ENCODE data around the gene HTRA1. TPM values are rescaled to one million over a fixed set of nuclear protein-coding genes. Genes with fewer than 3 reads are reported as not detected.

HTRA1 gene
- total and polyA plus RNA-seq, 9 donors: 54.2 to 325 (median 116) TPM

GRCh38 chr10:122524811-122525210 lies 63.5 kb downstream of the HTRA1 start:
- no peaks in the 10 kb centered on the region for H3K36me3 ChIP-seq (ENCODE audit: control insufficient read depth, insufficient read depth, low read length)
- H3K27ac ChIP-seq (ENCODE audit: low read length): no peak overlapping the region
- H3K9me3 ChIP-seq (replicated peaks; ENCODE audit: control insufficient read depth, low read depth, low read length): no peaks in the 10 kb centered on the region
- no peak for DNase-seq
- H3K4me3 ChIP-seq (ENCODE audit: low read length): no peak overlapping the region
- peaks cover 3% of the 10 kb centered on the region for H3K4me1 ChIP-seq (ENCODE audit: control insufficient read depth, insufficient read depth, low read length)
- 87% methylated on average over 3 of the region's 3 CpGs for WGBS (ENCODE audit: insufficient coverage)
- H3K27me3 ChIP-seq (ENCODE audit: control insufficient read depth, insufficient read depth, low read length): peaks cover 4% of the 10 kb centered on the region

GRCh38 chr10:122525788-122526187 lies 64.4 kb downstream of the HTRA1 start:
- Histone ChIP-seq H3K27ac (ENCODE audit: low read length) (no peak overlapping the region), H3K36me3 (ENCODE audit: control insufficient read depth, insufficient read depth, low read length) (no peaks in the 10 kb centered on the region), H3K4me1 (ENCODE audit: control insufficient read depth, insufficient read depth, low read length) (peaks cover 5% of the 10 kb centered on the region), H3K9me3 (replicated peaks; ENCODE audit: control insufficient read depth, low read depth, low read length) (no peaks in the 10 kb centered on the region), H3K27me3 (ENCODE audit: control insufficient read depth, insufficient read depth, low read length) (peaks cover 4% of the 10 kb centered on the region), H3K4me3 (ENCODE audit: low read length) (no peak overlapping the region)
- WGBS (ENCODE audit: insufficient coverage): 50% methylated on average over 6 of the region's 6 CpGs
- DNase-seq: no peak

GRCh38 chr10:122526892-122527291 lies 65.5 kb downstream of the HTRA1 start:
- Histone ChIP-seq H3K27ac (ENCODE audit: low read length) (no peak overlapping the region), H3K9me3 (replicated peaks; ENCODE audit: control insufficient read depth, low read depth, low read length) (no peaks in the 10 kb centered on the region), H3K4me3 (ENCODE audit: low read length) (no peak overlapping the region), H3K27me3 (ENCODE audit: control insufficient read depth, insufficient read depth, low read length) (peaks cover 4% of the 10 kb centered on the region), H3K36me3 (ENCODE audit: control insufficient read depth, insufficient read depth, low read length) (no peaks in the 10 kb centered on the region), H3K4me1 (ENCODE audit: control insufficient read depth, insufficient read depth, low read length) (peaks cover 5% of the 10 kb centered on the region)
- WGBS (ENCODE audit: insufficient coverage): 50% methylated on average over 1 of the region's 5 CpGs
- no peak for DNase-seq

GRCh38 chr10:122530177-122530576 lies 68.8 kb downstream of the HTRA1 start:
- Histone ChIP-seq H3K27me3 (ENCODE audit: control insufficient read depth, insufficient read depth, low read length) (peaks cover under 1% of the 10 kb centered on the region), H3K27ac (ENCODE audit: low read length) (no peak overlapping the region), H3K4me1 (ENCODE audit: control insufficient read depth, insufficient read depth, low read length) (peaks cover 5% of the 10 kb centered on the region), H3K9me3 (replicated peaks; ENCODE audit: control insufficient read depth, low read depth, low read length) (no peaks in the 10 kb centered on the region), H3K36me3 (ENCODE audit: control insufficient read depth, insufficient read depth, low read length) (no peaks in the 10 kb centered on the region), H3K4me3 (ENCODE audit: low read length) (no peak overlapping the region)
- 73% methylated on average over 3 of the region's 11 CpGs for WGBS (ENCODE audit: insufficient coverage)
- no peak for DNase-seq

- no CpG with 5 or more reads among the region's 5 CpGs for WGBS (ENCODE audit: insufficient coverage)
- no peak overlapping the region for H3K27ac ChIP-seq (ENCODE audit: low read length)
Measured at GRCh38 chr10:122531261-122531660, 69.9 kb downstream of the HTRA1 start.

GRCh38 chr10:122531939-122532338 lies 70.6 kb downstream of the HTRA1 start:
- H3K9me3 ChIP-seq (replicated peaks; ENCODE audit: control insufficient read depth, low read depth, low read length): no peaks in the 10 kb centered on the region
- no peaks in the 10 kb centered on the region for H3K36me3 ChIP-seq (ENCODE audit: control insufficient read depth, insufficient read depth, low read length)
- H3K4me1 ChIP-seq (ENCODE audit: control insufficient read depth, insufficient read depth, low read length): peaks cover 5% of the 10 kb centered on the region
- 67% methylated on average over 1 of the region's 3 CpGs for WGBS (ENCODE audit: insufficient coverage)
- no peak for DNase-seq
- no peak overlapping the region for H3K27ac ChIP-seq (ENCODE audit: low read length)
- no peak overlapping the region for H3K4me3 ChIP-seq (ENCODE audit: low read length)
- H3K27me3 ChIP-seq (ENCODE audit: control insufficient read depth, insufficient read depth, low read length): no peaks in the 10 kb centered on the region

More at GRCh38 chr10:122531261-122531660, 69.9 kb downstream of the HTRA1 start:
- no peak overlapping the region for H3K4me3 ChIP-seq (ENCODE audit: low read length)
- no peak for DNase-seq
- H3K9me3 ChIP-seq (replicated peaks; ENCODE audit: control insufficient read depth, low read depth, low read length): no peaks in the 10 kb centered on the region
- H3K4me1 ChIP-seq (ENCODE audit: control insufficient read depth, insufficient read depth, low read length): peaks cover 5% of the 10 kb centered on the region
- H3K36me3 ChIP-seq (ENCODE audit: control insufficient read depth, insufficient read depth, low read length): no peaks in the 10 kb centered on the region
- H3K27me3 ChIP-seq (ENCODE audit: control insufficient read depth, insufficient read depth, low read length): no peaks in the 10 kb centered on the region

- Histone ChIP-seq H3K9me3 (replicated peaks; ENCODE audit: control insufficient read depth, low read depth, low read length) (no peaks in the 10 kb centered on the region), H3K4me1 (ENCODE audit: control insufficient read depth, insufficient read depth, low read length) (peaks cover 5% of the 10 kb centered on the region)
- 89% methylated on average over 3 of the region's 6 CpGs for WGBS (ENCODE audit: insufficient coverage)
Measured at GRCh38 chr10:122532601-122533296, 71.4 kb downstream of the HTRA1 start.

GRCh38 chr10:122537545-122537944 lies 76.2 kb downstream of the HTRA1 start:
- no CpG with 5 or more reads among the region's 2 CpGs for WGBS (ENCODE audit: insufficient coverage)
- no peak for DNase-seq
- Histone ChIP-seq H3K27ac (ENCODE audit: low read length) (no peak overlapping the region), H3K27me3 (ENCODE audit: control insufficient read depth, insufficient read depth, low read length) (peaks cover 4% of the 10 kb centered on the region), H3K4me1 (ENCODE audit: control insufficient read depth, insufficient read depth, low read length) (no peaks in the 10 kb centered on the region), H3K36me3 (ENCODE audit: control insufficient read depth, insufficient read depth, low read length) (no peaks in the 10 kb centered on the region), H3K4me3 (ENCODE audit: low read length) (no peak overlapping the region), H3K9me3 (replicated peaks; ENCODE audit: control insufficient read depth, low read depth, low read length) (no peaks in the 10 kb centered on the region)

More at GRCh38 chr10:122532601-122533296, 71.4 kb downstream of the HTRA1 start:
- H3K27me3 ChIP-seq (ENCODE audit: control insufficient read depth, insufficient read depth, low read length): no peaks in the 10 kb centered on the region
- H3K36me3 ChIP-seq (ENCODE audit: control insufficient read depth, insufficient read depth, low read length): no peaks in the 10 kb centered on the region
- H3K27ac ChIP-seq (ENCODE audit: low read length): no peak overlapping the region
- H3K4me3 ChIP-seq (ENCODE audit: low read length): no peak overlapping the region
- no peak for DNase-seq

- H3K36me3 ChIP-seq (ENCODE audit: control insufficient read depth, insufficient read depth, low read length): no peaks in the 10 kb centered on the region
- H3K27me3 ChIP-seq (ENCODE audit: control insufficient read depth, insufficient read depth, low read length): peaks cover 4% of the 10 kb centered on the region
- H3K27ac ChIP-seq (ENCODE audit: low read length): no peak overlapping the region
- H3K4me3 ChIP-seq (ENCODE audit: low read length): no peak overlapping the region
- WGBS (ENCODE audit: insufficient coverage): no CpG with 5 or more reads among the region's 4 CpGs
- no peaks in the 10 kb centered on the region for H3K4me1 ChIP-seq (ENCODE audit: control insufficient read depth, insufficient read depth, low read length)
- no peaks in the 10 kb centered on the region for H3K9me3 ChIP-seq (replicated peaks; ENCODE audit: control insufficient read depth, low read depth, low read length)
- no peak for DNase-seq
Measured at GRCh38 chr10:122541541-122542002, 80.2 kb downstream of the HTRA1 start.

- H3K9me3 ChIP-seq (replicated peaks; ENCODE audit: control insufficient read depth, low read depth, low read length): no peaks in the 10 kb centered on the region
- no peak overlapping the region for H3K27ac ChIP-seq (ENCODE audit: low read length)
- H3K4me3 ChIP-seq (ENCODE audit: low read length): no peak overlapping the region
- WGBS (ENCODE audit: insufficient coverage): 60% methylated on average over 10 of the region's 10 CpGs
- no peaks in the 10 kb centered on the region for H3K36me3 ChIP-seq (ENCODE audit: control insufficient read depth, insufficient read depth, low read length)
- H3K27me3 ChIP-seq (ENCODE audit: control insufficient read depth, insufficient read depth, low read length): peaks cover 4% of the 10 kb centered on the region
- DNase-seq: no peak
- no peaks in the 10 kb centered on the region for H3K4me1 ChIP-seq (ENCODE audit: control insufficient read depth, insufficient read depth, low read length)
Measured at GRCh38 chr10:122543676-122544445, 82.5 kb downstream of the HTRA1 start.
